Cardiac fibroblast (primary cell): Measurements from ENCODE around the gene RRP9.
"Not testable (repeated sequence)": the region's sequence is repeated elsewhere in the genome, so short reads cannot be mapped to it uniquely, and the experiment has no call there.

Experiments used
- DNase-seq, 2 donors: peaks; one replicate each; pipeline versions ENCODE4 v3.0.0 to v3.0.0-alpha.2; 2010; ENCODE audit warnings: low read depth in 2 of 2
- H3K4me3 ChIP-seq, 2 donors: replicated peaks in 1 of 2; 1 replicate in 1 of 2; 2 replicates in 1 of 2; pipeline ENCODE4 v1.5.1; 2011; ENCODE audit warnings: low read depth in 2 of 2, low read length in 2 of 2, mild to moderate bottlenecking in 2 of 2, moderate library complexity in 1 of 2
- CTCF ChIP-seq: IDR thresholded peaks from one replicate; pipeline ENCODE4 v1.5.1; 2011; ENCODE audit warnings: low read depth, mild to moderate bottlenecking, low read length, inconsistent platforms

RRP9 gene

GRCh38 chr3:51941798-51942602 lies at the start of gene RRP9, which contains the start of gene PARP3:
TSS of gene RRP9 (minus strand) at chr3:51941904. CDS start at chr3:51941867, 37 bp downstream.
TSS of gene PARP3 (plus strand) at chr3:51942363. CDS start at chr3:51943356, 993 bp downstream.
- DNase-seq = peak; percentile 100
- peak within 1 kb of the TSS; percentile 91 to 96 for H3K4me3 ChIP-seq
- peak; percentile 99 for TF ChIP-seq CTCF

GRCh38 chr3:51990501-51990971 lies 48.8 kb upstream of the RRP9 start:
- not testable (repeated sequence) for H3K4me3 ChIP-seq, DNase-seq

- no peak for DNase-seq
- H3K4me3 ChIP-seq = no peak overlapping the region
- no peak for TF ChIP-seq CTCF
These were observed 46.8 kb upstream of the RRP9 start for GRCh38 chr3:51988286-51989146.

GRCh38 chr3:51987568-51987967 lies 45.9 kb upstream of the RRP9 start:
- H3K4me3 ChIP-seq = no peak overlapping the region
- TF ChIP-seq CTCF = no peak
- no peak for DNase-seq

- H3K4me3 ChIP-seq = no peak overlapping the region
- no peak for TF ChIP-seq CTCF
- no peak for DNase-seq
These were observed 44.6 kb upstream of the RRP9 start for GRCh38 chr3:51986010-51986947.

- no peak overlapping the region for H3K4me3 ChIP-seq
- no peak for DNase-seq
- no peak for TF ChIP-seq CTCF
These were observed 43.4 kb upstream of the RRP9 start for GRCh38 chr3:51985063-51985462.
